ENCODE results near the gene ASPSCR1. TPM values are rescaled to one million over a fixed set of nuclear protein-coding genes. Genes with fewer than 3 reads are reported as not detected.

Gene ASPSCR1
- total and polyA plus RNA-seq, 2 of the 13 experiments (the other 11 are each of a cell fraction or from before 2014, with no cell fraction given) = 274 to 314 TPM

DNA sequence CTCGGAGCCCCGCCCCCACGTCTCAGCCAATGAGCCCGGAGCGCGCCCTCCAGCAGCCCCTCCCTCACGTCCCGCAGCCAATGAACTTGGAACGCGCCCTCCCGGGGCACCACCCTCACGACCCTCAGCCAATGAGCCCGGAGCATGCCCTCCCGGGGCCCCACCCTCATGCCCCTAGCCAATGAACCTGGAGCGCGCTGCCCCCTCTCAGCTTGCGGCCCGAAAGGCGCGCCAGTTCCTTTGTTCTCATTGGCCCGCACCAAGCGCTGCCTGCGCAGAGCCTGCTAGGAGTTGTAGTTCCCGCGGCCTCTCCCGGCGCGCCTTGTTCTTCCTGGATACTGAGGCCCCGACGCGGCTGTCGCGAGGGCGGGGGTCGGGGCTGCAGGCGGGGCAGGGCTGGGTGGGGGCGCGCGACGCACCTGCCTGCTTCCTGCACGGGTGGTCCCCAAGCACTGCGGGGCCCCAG is 45.6 kb downstream of the ASPSCR1 start, which contains the start of gene LRRC45 (continued):
- TF ChIP-seq TFDP2 (CRISPR knock-in tag; IDR thresholded peaks at IDR 0.05) = peak; percentile 99
- TF ChIP-seq E2F2 (CRISPR knock-in tag; IDR thresholded peaks at IDR 0.05; ENCODE audit: borderline replicate concordance) = peak; percentile 90; the same call in 1 of the 2 replicates
- no peak for TF ChIP-seq ERF (CRISPR knock-in tag; IDR thresholded peaks at IDR 0.05)
- TF ChIP-seq ZNF451 (CRISPR knock-in tag; IDR thresholded peaks at IDR 0.05) = no peak
- no peak for TF ChIP-seq IRF1 (CRISPR knock-in tag; IDR thresholded peaks at IDR 0.05; ENCODE audit: low read depth)
- TF ChIP-seq ZBTB1 (CRISPR knock-in tag; IDR thresholded peaks at IDR 0.05; ENCODE audit: borderline replicate concordance) = no peak
- peak; percentile 98 for TF ChIP-seq AGO1 (IDR thresholded peaks at IDR 0.05; ENCODE audit: low read depth, low read length, poor library complexity, severe bottlenecking)
- no peak for TF ChIP-seq NKX3-1 (CRISPR knock-in tag; IDR thresholded peaks at IDR 0.05)
- TF ChIP-seq FOXO4 (CRISPR knock-in tag; conservative IDR thresholded peaks at IDR 0.05) = no peak
- TF ChIP-seq, protein P1, sequence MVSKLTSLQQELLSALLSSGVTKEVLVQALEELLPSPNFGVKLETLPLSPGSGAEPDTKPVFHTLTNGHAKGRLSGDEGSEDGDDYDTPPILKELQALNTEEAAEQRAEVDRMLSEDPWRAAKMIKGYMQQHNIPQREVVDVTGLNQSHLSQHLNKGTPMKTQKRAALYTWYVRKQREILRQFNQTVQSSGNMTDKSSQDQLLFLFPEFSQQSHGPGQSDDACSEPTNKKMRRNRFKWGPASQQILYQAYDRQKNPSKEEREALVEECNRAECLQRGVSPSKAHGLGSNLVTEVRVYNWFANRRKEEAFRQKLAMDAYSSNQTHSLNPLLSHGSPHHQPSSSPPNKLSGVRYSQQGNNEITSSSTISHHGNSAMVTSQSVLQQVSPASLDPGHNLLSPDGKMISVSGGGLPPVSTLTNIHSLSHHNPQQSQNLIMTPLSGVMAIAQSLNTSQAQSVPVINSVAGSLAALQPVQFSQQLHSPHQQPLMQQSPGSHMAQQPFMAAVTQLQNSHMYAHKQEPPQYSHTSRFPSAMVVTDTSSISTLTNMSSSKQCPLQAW (CRISPR knock-in tag; IDR thresholded peaks at IDR 0.05) = 0 out of 2 replicates have a peak, but pooled peaks have one; percentile 22
- TF ChIP-seq HOXD1 (CRISPR knock-in tag; IDR thresholded peaks at IDR 0.05) = no peak
- TF ChIP-seq ZNF792 (CRISPR knock-in tag; IDR thresholded peaks at IDR 0.05) = no peak
- no peak for TF ChIP-seq ZNF274 (CRISPR knock-in tag; IDR thresholded peaks at IDR 0.05)
- no peak for TF ChIP-seq TFE3 (CRISPR knock-in tag; IDR thresholded peaks at IDR 0.05)
- TF ChIP-seq MTF2 (CRISPR knock-in tag; IDR thresholded peaks at IDR 0.05; ENCODE audit: borderline replicate concordance) = no peak
- no peak for TF ChIP-seq NCOR1 (IDR thresholded peaks at IDR 0.05; ENCODE audit: borderline replicate concordance, low read length)
- TF ChIP-seq, protein P2, sequence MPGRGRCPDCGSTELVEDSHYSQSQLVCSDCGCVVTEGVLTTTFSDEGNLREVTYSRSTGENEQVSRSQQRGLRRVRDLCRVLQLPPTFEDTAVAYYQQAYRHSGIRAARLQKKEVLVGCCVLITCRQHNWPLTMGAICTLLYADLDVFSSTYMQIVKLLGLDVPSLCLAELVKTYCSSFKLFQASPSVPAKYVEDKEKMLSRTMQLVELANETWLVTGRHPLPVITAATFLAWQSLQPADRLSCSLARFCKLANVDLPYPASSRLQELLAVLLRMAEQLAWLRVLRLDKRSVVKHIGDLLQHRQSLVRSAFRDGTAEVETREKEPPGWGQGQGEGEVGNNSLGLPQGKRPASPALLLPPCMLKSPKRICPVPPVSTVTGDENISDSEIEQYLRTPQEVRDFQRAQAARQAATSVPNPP (CRISPR knock-in tag; IDR thresholded peaks at IDR 0.05) = no peak
- no peak for TF ChIP-seq NR0B2 (CRISPR knock-in tag; IDR thresholded peaks at IDR 0.05)
- no peak for TF ChIP-seq HOXA5 (CRISPR knock-in tag; IDR thresholded peaks at IDR 0.05)
- no peak for TF ChIP-seq RARA (CRISPR knock-in tag; IDR thresholded peaks at IDR 0.05)
- no peak for TF ChIP-seq ZNF30 (CRISPR knock-in tag; IDR thresholded peaks at IDR 0.05)
- TF ChIP-seq FOXM1 (CRISPR knock-in tag; IDR thresholded peaks at IDR 0.05) = no peak
